HEK293 (cell line): Measurements from ENCODE around the gene LIN7C.

Experiments used
- CTCF ChIP-seq: fragments of 450-650 bp; formaldehyde crosslinking; IDR thresholded peaks from 2 replicates; pipeline ENCODE4 v1.5.1; 2016; ENCODE audit warnings: missing biosample characterization, missing genetic modification characterization
- YY1 ChIP-seq: fragments of 450-650 bp; formaldehyde crosslinking; IDR thresholded peaks from 2 replicates; pipeline ENCODE4 v1.5.1; 2018; ENCODE audit warnings: missing biosample characterization, missing genetic modification characterization

- TF ChIP-seq YY1 (no peak), CTCF (tag by site-specific recombination) (no peak)
Measured at GRCh38 chr11:27467181-27467913, 39.2 kb downstream of the LIN7C start.
